CD4-positive, alpha-beta T cell (primary cell): ENCODE results near the gene ZSCAN31. TPM values are rescaled to one million over a fixed set of nuclear protein-coding genes. Genes with fewer than 3 reads are reported as not detected.

Experiments used
- ATAC-seq: fragments of 200-7000 bp; cut with Tn5 transposase; one replicate; pipeline ENCODE4 v1.10.0; 2022; ENCODE audit warnings: mild to moderate bottlenecking; ENCODE audit not compliant: poor library complexity
- CTCF ChIA-PET: fragments of 350-600 bp; sonication (Branson Sonifier 250); formaldehyde crosslinking; loops from one replicate; lab custom pipeline; 2021; ENCODE audit warnings: antibody characterized with exemption, inconsistent platforms; lab: Charles Lee
- POLR2A ChIA-PET: fragments of 350-600 bp; sonication (Branson Sonifier 250); formaldehyde crosslinking; loops from one replicate; lab custom pipeline; 2021; ENCODE audit warnings: antibody characterized with exemption, inconsistent platforms; lab: Charles Lee
- DNase-seq, 14 experiments: peaks; one replicate each; pipeline ENCODE4 v3.0.0-alpha.2; 2013 to 2020; ENCODE audit warnings: mixed read lengths in 2 of 14
- H3K27ac ChIP-seq, 2 donors: one replicate each; pipeline versions ENCODE4 v1.5.1 to v1.7.0; 2013; ENCODE audit warnings: low read length in 2 of 2, low read depth in 1 of 2, mild to moderate bottlenecking in 1 of 2
- H3K27me3 ChIP-seq, 2 experiments: 1 replicate in 1 of 2; 2 replicates in 1 of 2; pipeline versions ENCODE4 v1.6.1 to v1.7.0; 2013; ENCODE audit warnings: low read length in 2 of 2, control low read depth in 1 of 2, mild to moderate bottlenecking in 1 of 2, moderate library complexity in 1 of 2; ENCODE audit not compliant: insufficient read depth in 2 of 2, control insufficient read depth in 1 of 2
- H3K36me3 ChIP-seq: one replicate; pipeline ENCODE4 v1.6.1; 2013; ENCODE audit warnings: low read length, control low read depth; ENCODE audit not compliant: insufficient read depth
- H3K4me1 ChIP-seq: one replicate; pipeline ENCODE4 v1.6.1; 2013; ENCODE audit warnings: low read length, control low read depth; ENCODE audit not compliant: insufficient read depth
- H3K4me3 ChIP-seq: one replicate; pipeline ENCODE4 v1.5.1; 2013; ENCODE audit warnings: mild to moderate bottlenecking, low read length, moderate library complexity
- H3K9me3 ChIP-seq, 2 experiments: 1 replicate in 1 of 2; 2 replicates in 1 of 2; pipeline versions ENCODE4 v1.6.1 to v1.7.0; 2013; ENCODE audit warnings: low read length in 2 of 2, mild to moderate bottlenecking in 2 of 2, control low read depth in 1 of 2, moderate library complexity in 1 of 2; ENCODE audit not compliant: control insufficient read depth in 1 of 2, insufficient read depth in 1 of 2
- H3K27ac Mint-ChIP-seq: one replicate; pipeline ENCODE4 v1.8.0; 2020; ENCODE audit warnings: mixed read lengths
- H3K27me3 Mint-ChIP-seq: one replicate; pipeline ENCODE4 v1.8.0; 2021; ENCODE audit warnings: mixed read lengths
- H3K36me3 Mint-ChIP-seq: one replicate; pipeline ENCODE4 v1.8.0; 2021; ENCODE audit warnings: low read depth, mixed read lengths
- H3K4me1 Mint-ChIP-seq: one replicate; pipeline ENCODE4 v1.8.0; 2021; ENCODE audit warnings: low read depth, mixed read lengths
- H3K4me3 Mint-ChIP-seq: one replicate; pipeline ENCODE4 v1.8.0; 2020; ENCODE audit warnings: mild to moderate bottlenecking, mixed read lengths
- H3K9me3 Mint-ChIP-seq: one replicate; pipeline ENCODE4 v1.8.0; 2020; ENCODE audit warnings: mixed read lengths
- CTCF ChIP-seq: fragments of 200-600 bp; IDR thresholded peaks from one replicate; pipeline ENCODE4 v1.8.0; 2022; ENCODE audit warnings: antibody characterized with exemption, mild to moderate bottlenecking
- intact Hi-C, 2 experiments: fragments of 100-400 bp; cut with DNase I in 1 of 2; cut with micrococcal nuclease in 1 of 2; formaldehyde crosslinking; loops; one replicate each; pipeline versions ENCODE4 v1.15.1 to v1.9.0; 2023 to 2025; cut with DNase I, micrococcal nuclease
- total RNA-seq, 174 experiments: library from RNA in 2 of 174; stranded (reverse) in 2 of 174; gene quantifications; one replicate each; pipeline ENCODE4 v1.2.3 and lab custom pipeline; 2021 to 2026

ZSCAN31 gene
- total RNA-seq, 2 experiments from 2014 or later, result 0.88 to 1.1 TPM

DNA sequence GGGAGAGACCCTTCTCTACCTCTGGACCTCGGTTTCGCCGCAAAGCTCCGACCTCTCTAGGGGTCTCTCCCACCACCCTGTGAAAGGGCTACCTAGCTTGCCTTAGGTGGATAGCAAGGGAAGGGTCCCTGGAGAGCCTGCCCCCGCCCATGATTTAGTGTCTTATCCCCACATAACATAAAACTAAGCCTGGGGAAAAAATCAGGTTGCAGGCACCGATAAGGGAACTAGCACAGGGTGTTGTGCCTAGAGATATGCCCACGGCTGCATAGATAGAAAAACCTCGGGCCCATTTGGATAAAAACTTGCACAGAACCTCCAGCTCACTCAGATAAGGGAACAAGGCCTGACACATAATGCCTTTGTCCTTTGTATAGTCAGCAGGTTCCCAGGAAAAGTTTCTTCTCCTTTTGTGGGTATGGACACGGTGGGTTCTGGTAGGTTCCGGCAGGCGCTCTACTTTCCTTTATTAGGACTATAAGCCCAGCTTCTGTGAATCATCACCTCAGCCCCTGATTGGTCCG is 846 bp downstream of the ZSCAN31 start:
- Mint-ChIP-seq H3K36me3 (no peaks in the 10 kb centered on the region), H3K4me3 (no peak overlapping the region), H3K27me3 (no peaks in the 10 kb centered on the region), H3K4me1 (peaks cover 5% of the 10 kb centered on the region), H3K9me3 (no peaks in the 10 kb centered on the region), H3K27ac (no peak overlapping the region)
- POLR2A ChIA-PET, result interaction anchor here (0.6 to 2.2 kb wide), 17 partner anchors 12 to 561 kb away, joined by 3 to 18 read pairs (median 5); partner anchors contain the start of genes ZKSCAN3, ZKSCAN4, ZKSCAN8 and ZSCAN16
- Histone ChIP-seq H3K4me1 (peaks cover 23% of the 10 kb centered on the region), H3K4me3 (peak overlapping the region; percentile 65), H3K36me3 (no peaks in the 10 kb centered on the region), H3K9me3 (no peaks in the 10 kb centered on the region), H3K27ac (peak overlapping the region; percentile 81 to 85), H3K27me3 (no peaks in the 10 kb centered on the region)
- TF ChIP-seq CTCF, result no peak
- CTCF ChIA-PET, result interaction anchor here (1.3 to 3.6 kb wide), 2 partner anchors 21 to 65 kb away, joined by 4 to 17 read pairs; no protein-coding TSS in a partner anchor
- ATAC-seq (peak; percentile 16), DNase-seq (no peak)
- intact Hi-C loops, result loop anchor here in 1 of 2 experiments (10.0 kb wide), 1 partner anchor 110 kb away; the partner anchor contains the start of gene ZSCAN23

DNA sequence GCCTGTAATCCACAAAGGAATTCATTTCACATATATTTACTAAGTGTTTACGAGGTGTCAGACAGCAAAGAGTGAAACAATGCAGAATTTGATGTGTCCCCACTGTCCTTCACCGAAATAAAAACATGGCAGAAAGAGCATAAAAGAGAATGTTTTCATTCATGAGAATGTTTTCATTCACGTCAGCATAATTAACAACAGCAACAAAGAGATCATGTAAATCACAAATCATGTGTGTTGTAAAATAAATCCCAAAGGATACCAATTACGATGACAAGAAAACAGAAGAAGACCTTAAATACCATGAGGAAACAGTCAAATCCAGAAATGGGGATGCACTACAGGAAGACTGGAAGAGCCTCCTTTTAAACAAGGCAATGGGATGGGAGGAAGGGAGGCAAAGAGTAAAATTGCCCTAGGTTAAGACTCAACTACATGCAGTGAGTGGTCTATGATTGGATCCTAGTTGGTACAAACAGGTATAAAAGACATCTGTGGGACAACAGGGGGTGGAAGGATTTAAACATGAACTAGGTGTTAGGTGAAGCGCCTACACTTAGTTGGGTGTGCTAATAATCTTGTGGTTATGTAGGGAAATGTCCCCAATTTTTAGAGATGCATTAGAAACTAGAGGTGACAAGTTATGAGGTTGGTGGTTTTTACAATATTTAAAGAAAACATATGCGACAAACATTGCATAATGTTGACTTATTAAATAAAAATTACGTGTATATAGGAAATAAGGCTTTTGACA is 1.5 kb downstream of the ZSCAN31 start:
- no peaks in the 10 kb centered on the region for H3K36me3 Mint-ChIP-seq
- no peaks in the 10 kb centered on the region for H3K9me3 Mint-ChIP-seq
- ATAC-seq (no peak), DNase-seq (peak in 1 of 14 experiments; percentile 12)
- no peak overlapping the region for H3K4me3 ChIP-seq
- H3K27me3 ChIP-seq, result no peaks in the 10 kb centered on the region
- H3K4me1 Mint-ChIP-seq, result peaks cover 5% of the 10 kb centered on the region
- H3K27ac Mint-ChIP-seq, result no peak overlapping the region
- intact Hi-C loops, result loop anchor here in 1 of 2 experiments (10.0 kb wide), 1 partner anchor 110 kb away; the partner anchor contains the start of gene ZSCAN23
- H3K4me1 ChIP-seq, result peaks cover 23% of the 10 kb centered on the region
- H3K27me3 Mint-ChIP-seq, result no peaks in the 10 kb centered on the region
- TF ChIP-seq CTCF, result no peak
- CTCF ChIA-PET, result interaction anchor here (0.6 to 3.6 kb wide), 2 partner anchors 21 to 65 kb away, joined by 3 to 17 read pairs; no protein-coding TSS in a partner anchor
- no peak overlapping the region for H3K4me3 Mint-ChIP-seq
- no peaks in the 10 kb centered on the region for H3K9me3 ChIP-seq
- POLR2A ChIA-PET, result interaction anchor here (0.7 to 2.2 kb wide), 7 partner anchors 15 to 498 kb away, joined by 3 to 18 read pairs (median 7); partner anchors contain the start of genes ZKSCAN3, ZKSCAN8 and ZSCAN26
- H3K27ac ChIP-seq, result peak overlapping the region; percentile 36 to 81
- H3K36me3 ChIP-seq, result no peaks in the 10 kb centered on the region

DNA sequence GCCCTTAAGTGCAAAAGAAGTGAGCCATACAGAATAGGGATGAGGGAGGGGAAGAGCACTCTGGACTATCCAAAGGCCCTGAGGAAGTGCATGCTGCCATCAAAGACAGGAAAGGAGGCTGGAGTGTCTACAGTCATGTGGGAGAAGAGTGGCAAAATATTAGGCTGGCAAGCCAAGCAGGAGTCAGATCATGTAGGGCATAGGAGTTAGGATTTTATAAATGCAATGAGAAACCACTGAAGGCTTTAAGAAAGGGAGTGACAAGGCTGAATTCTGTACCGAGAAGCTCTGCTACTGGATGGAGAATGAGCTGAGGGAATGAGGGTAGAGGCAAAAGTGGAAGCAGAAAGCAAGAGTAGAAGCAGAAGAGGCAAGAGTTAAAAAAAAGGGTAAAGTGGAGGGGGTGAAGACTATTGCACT is 2.3 kb downstream of the ZSCAN31 start:
- intact Hi-C loops, result loop anchor here in 1 of 2 experiments (10.0 kb wide), 1 partner anchor 111 kb away; the partner anchor contains the start of gene ZSCAN23
- H3K27ac Mint-ChIP-seq, result no peak overlapping the region
- H3K9me3 ChIP-seq, result peaks cover 0 to 4% of the 10 kb centered on the region in 2 experiments
- TF ChIP-seq CTCF, result no peak
- peaks cover 3% of the 10 kb centered on the region for H3K9me3 Mint-ChIP-seq
- ChIA-PET CTCF (interaction anchor here (0.6 kb wide), 1 partner anchor 65 kb away, joined by 3 read pairs; no protein-coding TSS in a partner anchor), POLR2A (interaction anchor here (0.7 kb wide), 1 partner anchor 67 kb away, joined by 3 read pairs; the partner anchor contains the start of gene ZSCAN26)
- no peaks in the 10 kb centered on the region for H3K27me3 ChIP-seq
- H3K4me3 Mint-ChIP-seq, result peak overlapping the region; percentile 76
- H3K4me3 ChIP-seq, result no peak overlapping the region
- H3K4me1 Mint-ChIP-seq, result peaks cover 5% of the 10 kb centered on the region
- no peaks in the 10 kb centered on the region for H3K36me3 ChIP-seq
- H3K36me3 Mint-ChIP-seq, result peaks cover 7% of the 10 kb centered on the region
- no peaks in the 10 kb centered on the region for H3K27me3 Mint-ChIP-seq
- DNase-seq (no peak), ATAC-seq (no peak)
- no peak overlapping the region for H3K27ac ChIP-seq
- H3K4me1 ChIP-seq, result peaks cover 23% of the 10 kb centered on the region
